Measurements from ENCODE around the gene PARP6.
"Not testable (repeated sequence)": the region's sequence is repeated elsewhere in the genome, so short reads cannot be mapped to it uniquely, and the experiment has no call there.

Gene PARP6

DNA sequence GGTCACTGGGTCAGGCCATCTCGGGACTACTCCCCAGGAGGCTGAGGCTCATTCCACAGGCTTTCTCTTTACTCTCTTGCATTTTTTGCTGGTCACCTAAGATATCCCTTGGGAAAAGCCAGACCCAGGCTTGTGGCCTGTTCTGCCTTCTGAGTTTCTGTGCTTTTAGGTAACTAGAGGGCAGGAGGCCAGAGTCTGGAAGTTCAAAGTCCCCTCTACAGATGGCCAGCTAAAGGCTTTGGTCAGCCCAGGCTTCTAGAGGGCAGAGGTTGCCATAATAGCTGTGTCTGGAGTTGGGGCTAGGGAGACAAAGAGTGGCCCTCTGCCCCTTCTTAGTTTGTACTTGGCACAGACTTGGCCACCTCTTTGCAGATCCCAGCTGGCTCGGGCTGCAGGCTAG, 8.4 kb upstream of the PARP6 start:
- no peak for DNase-seq

DNA sequence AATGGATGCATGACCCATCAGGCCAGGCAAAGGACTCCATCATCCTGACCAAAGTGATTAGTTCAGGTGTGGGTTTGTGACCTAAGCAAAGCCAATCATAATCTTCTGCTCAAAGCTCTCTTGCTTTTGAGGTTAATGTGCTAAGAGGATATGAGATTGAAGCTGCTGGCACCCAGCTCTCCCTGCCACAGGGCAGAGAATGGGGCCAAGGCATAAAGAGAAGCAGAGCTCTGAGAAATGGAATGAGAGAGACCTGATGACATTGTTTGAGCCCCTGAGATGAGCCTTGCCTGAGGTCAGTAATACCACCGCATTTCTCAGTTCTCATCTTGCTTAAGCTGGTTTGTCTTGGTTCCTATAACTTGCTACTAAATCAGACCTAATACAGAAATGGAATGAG, 6.4 kb upstream of the PARP6 start:
- no peak for DNase-seq

DNA sequence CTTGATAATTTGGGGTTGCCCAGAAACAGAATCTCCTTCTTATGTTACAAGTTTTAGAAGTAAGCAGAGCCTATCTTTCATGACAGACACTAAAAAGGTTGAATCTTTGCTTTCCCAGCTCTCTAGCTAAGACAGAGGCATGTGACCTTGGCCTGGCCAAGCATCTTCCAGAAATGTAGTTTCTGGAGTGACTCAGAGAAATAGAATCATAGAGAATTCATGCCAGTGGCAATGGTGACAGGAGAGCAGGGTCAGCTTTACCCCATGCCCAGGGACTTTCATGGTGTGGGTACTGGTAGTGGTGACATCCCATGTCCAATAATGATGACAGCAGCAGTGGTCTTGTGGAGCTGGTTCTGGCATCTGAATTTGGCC, 4.0 kb upstream of the PARP6 start:
- DNase-seq: no peak

DNA sequence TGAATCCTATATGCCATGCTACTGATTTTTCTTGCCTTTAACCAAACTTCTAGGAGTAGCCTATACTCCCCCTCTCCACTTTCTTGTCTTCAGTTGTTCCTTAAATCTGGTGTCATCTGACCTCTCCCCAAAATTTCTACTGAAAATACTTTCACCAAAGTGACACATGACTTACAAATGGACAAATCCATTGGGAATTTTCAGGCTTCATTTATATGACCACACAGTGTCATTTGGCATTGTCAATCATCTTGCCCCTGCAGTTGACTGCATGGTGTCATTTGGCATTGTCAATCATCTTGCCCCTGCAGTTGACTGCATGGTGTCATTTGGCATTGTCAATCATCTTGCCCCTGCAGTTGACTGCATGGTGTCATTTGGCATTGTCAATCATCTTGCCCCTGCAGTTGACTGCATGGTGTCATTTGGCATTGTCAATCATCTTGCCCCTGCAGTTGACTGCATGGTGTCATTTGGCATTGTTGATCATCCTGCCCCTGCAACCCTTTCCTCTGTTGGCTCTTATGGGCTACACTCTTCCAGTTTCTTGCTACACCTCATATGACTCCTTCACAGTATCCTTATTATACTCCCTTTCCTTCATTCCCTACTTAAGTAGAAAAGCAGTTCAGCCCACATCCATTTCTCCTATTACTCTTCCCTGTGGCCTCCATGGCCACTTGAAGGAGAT, 3.4 kb upstream of the PARP6 start:
- not testable (repeated sequence) for DNase-seq

DNA sequence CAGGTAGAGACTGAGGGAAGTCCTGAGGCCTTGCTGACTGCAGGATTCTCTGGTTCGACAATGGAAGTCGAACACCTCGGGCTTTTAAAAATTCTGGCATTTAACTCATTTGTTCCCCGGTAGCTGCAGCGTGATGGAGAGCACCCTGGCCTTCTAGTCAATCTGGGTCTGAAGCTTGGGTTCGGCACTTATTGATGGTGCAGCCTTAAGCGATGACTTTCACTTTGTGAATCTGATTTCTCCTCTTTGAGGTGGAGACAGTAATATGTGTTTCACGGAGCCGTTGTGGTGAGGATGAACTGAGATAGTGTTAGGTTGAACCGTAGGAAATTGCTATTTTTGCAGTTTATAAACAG, 621 bp upstream of the PARP6 start:
- DNase-seq: no peak

DNA sequence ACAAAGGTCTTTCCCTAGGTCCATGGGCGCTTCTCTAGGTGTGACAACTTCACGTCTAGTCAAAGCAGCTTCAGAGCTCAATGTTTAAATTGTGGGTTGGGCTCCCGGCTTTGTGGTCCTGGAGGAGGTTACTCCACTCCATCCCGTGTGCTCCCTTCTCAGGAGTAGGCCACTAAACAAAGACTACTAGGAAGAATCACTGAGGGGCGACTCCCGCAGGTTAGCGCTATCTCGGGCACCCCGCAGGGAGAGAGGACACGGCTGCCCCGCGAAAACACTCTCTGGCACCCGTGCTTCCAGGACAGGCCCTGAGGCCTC, 500 bp downstream of the PARP6 start:
- DNase-seq: no peak

DNA sequence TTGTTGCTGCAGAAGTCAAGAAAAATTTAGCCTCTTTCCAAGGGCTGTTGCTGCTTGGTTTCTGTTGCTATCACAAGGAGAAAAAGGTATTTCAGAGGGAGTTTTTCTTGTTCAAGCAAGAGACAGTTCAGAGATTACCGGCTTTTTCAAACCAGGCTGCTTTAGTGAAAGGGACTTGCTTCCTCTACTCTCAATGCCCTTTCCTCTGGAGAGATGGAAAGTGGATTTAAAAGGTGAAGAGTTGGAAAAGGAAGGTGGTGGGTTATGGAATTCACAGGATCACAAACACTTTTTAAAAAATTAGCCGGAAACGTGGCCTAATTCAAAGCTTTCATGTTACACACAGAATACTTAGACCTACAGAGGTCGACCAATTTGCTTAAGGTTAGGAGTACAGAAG, 1.1 kb downstream of the PARP6 start:
- DNase-seq: no peak

DNA sequence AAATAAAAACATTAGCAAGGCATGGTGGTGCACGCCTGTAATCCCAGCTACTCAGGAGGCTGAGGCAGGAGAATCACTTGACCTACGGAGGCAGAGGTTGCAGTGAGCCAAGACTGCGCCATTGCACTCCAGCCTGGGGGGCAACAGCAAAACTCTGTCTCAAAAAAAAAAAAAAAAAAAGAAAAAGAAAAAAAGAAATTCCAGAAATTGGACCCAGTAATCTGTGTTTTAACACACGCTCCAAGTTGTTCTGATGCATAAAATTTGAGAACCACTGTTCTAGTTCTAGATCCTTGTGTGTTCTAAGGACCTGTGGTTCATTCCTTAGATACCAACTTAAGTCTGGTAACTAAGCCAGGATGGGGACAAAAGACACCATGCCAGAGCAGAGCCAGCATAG, 2.6 kb downstream of the PARP6 start:
- no peak for DNase-seq

DNA sequence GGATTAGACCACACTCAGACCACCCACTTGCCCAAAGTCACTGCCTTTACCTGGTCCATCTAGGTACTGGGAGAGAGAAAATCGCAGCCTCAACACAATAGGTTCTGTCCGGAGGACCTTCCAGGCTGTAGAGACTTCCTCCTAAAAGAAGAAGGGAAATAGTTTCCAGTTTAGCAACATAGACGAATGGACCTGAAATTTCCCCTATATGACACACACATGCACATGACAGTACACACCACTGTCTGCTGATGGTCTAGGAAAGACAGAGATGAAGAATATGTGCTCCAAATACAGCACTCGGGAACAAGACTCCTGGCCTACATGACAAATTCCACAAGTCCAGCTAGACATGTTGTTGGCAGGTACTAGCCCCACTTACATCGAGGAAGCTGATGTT, 7.3 kb downstream of the PARP6 start:
- no peak for DNase-seq

DNA sequence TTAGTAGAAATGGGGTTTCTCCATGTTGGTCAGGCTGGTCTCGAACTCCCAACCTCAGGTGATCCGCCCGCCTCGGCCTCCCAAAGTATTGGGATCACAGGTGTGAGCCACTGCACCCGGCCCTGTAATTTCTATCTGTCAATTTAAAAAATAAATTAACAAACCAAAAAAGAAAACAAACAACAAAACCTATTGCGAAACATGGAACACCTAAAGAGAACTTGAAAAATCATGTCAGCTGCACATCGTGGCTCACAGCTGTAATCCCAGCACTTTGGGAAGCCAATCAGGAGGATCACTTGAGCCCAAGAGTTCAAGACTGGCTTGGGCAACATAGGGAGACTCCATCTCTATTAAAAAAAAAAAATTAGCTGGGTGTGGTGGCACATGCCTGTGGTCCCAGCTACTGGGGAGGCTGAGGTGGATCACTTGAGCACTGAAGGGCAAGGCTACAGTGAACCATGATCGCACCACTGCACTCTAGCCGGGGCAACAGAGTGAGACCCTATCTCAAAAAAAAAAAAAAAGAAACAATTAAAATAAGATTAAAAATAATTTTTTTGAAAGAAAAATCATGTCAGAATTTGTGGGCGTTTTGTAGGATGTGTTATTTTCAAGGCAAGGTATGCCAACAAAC, 19.6 kb downstream of the PARP6 start:
- DNase-seq: no peak

DNA sequence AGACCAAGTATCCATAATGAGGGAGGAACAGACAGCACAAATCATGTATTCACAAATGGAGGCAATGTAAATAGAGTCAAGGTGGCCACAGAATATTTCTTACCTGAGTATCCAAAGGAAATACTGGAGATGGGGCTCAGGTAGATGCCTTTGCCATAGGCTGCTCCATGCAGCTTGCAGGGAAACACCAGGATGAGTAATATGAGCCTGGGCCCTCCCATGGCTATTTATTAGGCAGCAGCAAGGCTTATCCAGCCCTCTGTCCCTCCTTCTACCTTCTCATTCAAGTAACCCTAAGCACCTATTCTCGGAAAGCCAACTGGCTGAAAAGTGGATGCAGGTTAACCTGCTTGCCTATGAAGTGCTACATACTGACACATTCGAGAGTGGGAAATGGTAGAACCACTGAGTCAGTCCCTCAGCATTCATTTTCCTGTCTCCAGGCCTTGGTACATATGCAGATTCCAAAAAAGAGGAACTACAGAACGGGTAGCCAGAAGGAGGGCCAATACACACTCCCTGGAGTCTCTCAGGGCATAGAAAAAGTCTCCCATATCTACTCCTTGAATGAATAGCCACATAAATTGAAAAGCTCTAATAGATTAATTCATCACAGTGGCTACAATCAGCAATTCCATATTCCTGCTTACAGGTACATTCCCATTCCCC, 23.1 kb downstream of the PARP6 start:
- DNase-seq: no peak

DNA sequence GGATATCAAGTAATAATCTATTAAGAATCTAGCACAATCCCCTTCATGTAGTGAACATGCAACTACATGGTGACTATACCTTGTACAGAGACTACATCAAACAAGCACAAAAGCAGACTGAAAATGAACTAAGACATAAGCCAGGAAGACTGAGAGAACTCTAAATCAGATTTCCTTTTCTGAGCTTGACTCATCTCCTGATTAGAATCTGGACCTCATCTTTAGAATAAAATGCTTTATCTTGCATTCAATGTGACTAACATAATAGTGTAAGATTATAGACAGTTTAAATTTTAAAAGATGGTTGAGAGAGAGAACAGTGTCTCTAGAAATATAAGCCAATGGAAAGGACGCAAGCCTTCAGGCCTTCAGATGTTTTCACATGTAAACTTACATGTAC, 23.8 kb downstream of the PARP6 start:
- DNase-seq: no peak

DNA sequence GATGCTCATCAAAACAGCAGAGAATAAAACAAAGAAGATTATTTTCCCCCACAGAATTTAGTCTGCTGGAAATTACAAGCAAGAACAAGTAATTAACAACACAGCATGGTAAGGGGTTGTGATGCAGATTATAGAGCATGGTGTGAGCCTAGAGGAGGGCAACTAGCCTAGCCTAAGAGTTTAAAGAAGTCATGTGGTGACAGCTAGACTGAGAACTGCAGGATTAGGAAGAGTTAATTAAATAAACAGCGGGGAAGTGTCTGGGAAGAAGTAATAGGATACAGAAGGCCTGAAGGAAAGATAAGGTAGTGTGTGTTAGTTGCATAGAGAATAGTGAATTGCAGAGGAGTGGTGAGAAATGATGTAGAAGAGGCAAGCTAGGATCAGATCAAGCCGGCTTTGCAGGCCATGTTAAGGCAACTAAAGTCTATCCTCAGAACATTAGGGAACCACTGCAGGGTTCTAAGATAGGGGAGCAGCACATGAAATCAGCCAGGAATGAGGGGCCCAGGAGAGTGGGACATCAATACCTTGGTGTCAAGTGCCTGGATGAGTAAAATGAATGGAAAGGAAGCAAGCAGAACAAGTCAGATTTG, 29.5 kb downstream of the PARP6 start:
- no peak for DNase-seq

DNA sequence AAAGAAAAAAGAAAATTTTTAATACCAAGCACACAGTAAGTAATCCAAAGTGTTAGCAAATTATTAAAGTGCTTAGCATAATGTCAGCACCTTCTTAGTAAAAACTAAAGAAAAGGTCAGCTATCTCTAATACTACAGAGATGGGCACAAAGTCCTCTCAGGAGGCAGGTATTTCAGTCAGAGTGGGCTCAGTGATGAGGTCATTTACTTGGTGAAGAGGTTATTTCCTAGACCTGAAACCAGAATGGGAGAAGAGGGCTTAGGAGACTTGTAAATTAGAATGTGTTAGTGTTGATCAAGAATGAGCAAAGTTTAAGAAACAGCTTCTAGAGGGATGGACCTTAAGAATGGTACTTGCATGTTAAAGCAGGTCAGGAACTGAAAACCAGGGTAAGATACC, 32.7 kb downstream of the PARP6 start:
- DNase-seq: no peak

DNA sequence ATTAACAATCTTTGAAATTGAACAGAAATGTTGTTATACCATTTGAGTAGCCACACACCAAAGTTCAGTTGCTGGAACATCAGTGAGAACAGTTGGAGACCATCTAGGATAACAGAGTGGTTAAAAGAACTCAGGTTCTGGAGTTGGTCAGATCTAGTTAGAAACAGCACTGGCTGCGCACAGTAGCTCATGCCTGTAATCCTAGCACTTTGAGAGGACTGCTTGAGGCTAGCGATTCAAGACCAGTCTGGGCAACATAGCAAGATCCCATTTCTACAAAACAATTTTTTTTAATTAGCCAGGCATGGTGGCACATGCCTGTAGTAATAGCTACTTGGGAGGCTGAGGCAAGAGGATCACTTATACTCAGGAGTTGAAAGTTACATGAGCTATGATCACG, 33.8 kb downstream of the PARP6 start:
- DNase-seq: no peak

DNA sequence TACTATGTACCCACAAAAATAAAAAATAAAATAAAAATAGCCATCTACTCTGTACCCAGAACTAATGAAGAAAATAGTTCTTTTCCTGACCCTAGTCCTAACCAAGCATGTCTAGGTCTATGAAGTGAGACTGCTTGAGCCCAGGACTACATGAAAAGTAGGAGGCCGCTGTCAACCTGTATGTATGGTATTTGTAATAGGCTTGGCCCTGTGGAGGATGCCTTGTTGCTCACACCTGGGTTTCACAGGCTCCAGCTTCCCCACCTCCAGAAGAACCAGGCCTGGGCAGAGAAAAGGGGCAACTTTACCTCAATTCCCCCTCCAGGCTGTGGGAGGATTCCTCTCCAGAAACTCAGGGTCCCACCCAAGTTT, 34.5 kb downstream of the PARP6 start:
- DNase-seq: no peak

DNA sequence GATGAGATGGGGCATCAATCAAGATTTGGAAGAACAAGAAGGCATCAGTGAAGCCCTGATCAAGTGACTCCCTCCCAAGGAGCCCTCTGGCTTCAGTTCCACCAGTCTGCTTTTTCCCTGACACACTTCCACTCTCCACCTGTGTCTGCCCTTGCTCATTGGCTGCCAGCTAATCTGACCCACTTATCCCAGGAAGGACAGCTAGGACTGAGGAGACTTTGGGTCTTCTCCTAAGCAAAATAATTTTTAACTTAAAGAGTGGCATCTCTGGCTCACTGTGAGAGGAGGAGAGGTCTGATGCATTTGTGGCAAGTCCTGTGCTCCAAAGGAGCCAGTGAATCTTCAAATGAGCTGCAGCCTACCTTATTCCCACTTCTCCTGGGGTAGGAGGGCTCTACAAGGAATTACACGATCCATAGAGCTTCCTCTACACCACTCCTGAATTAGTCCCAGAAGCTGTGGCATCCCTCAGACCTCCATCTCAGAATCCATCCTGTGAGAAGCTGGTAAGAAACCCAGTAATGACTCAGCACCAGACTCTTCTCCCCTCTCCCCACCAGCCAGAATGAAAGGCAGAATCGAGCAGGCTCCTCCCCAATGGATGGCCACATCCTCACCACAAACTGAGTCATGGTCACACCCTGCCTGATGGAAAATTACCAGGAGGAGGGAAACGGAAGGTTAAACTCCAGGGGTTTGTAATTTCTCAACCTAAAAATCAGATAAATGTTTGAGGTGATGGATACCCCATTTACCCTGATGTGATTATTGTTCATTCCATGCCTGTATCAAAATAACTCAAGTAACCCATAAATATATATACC, 35.1 kb downstream of the PARP6 start:
- peak; percentile 90 for DNase-seq

DNA sequence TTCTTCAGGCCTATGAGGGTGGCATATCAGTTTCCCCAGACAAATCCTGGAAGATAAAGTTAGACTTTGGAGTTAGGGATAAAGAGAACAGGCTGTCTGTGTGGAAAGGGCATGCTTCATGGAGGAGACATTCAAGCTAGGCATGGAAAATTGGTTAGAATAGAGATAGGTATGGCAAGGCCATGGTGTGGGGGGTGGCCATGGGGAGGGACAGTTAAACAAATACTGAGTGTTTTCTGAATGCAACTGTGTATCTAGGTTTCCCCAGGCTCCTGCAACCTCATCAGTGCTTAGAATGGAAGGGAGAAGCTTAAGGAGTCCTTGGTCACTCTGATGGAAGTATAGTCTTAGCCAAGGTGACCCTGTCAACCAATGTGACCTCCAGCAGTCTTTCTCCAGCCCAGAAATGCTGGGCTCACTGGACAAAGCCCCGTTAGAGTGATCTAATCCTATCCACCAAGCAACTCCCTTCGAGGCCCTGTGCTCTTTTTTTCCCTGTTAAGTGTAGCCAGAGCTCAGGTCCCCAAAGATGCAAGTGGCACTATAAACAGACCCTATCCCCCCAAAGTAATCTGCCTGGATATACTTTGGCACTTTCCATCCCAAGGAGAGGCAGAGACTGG, 35.9 kb downstream of the PARP6 start:
- DNase-seq: no peak

DNA sequence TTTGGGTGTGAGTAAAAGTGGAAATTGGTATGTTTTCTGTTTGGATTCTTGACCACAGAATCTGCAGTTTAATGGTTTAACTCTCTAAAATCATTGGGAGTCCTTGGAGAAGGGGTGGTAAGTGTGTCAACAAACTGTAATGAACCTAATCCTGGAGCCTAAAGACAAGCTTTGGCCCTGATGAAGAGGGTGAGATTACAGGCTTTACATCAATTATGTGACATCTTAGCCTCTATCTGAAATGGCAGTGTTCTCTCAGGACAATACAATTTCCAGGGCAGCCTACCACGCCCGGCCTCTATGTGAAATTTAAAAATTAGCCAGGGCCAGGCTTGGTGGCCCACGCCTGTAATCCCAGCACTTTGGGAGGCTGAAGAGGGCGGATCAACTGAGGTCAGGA, 37.1 kb downstream of the PARP6 start:
- no peak for DNase-seq

DNA sequence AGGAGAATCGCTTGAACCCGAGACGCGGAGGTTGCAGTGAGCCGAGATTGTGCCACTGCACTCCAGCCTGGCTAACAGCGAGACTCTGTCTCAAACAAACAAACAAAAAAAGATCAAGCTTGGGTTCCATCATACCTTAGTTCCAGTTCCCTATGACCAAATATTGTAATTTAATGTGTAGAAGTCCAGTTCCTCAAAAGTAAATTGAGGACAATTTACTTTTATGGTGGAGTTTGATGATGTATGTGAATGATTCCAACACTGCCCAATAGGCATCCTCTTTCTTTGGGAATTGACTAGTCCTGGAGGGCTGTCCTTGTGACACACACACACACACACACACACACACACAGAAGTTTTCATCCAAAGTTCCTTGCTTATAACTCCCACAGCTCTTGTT, 38.6 kb downstream of the PARP6 start:
- no peak for DNase-seq

DNA sequence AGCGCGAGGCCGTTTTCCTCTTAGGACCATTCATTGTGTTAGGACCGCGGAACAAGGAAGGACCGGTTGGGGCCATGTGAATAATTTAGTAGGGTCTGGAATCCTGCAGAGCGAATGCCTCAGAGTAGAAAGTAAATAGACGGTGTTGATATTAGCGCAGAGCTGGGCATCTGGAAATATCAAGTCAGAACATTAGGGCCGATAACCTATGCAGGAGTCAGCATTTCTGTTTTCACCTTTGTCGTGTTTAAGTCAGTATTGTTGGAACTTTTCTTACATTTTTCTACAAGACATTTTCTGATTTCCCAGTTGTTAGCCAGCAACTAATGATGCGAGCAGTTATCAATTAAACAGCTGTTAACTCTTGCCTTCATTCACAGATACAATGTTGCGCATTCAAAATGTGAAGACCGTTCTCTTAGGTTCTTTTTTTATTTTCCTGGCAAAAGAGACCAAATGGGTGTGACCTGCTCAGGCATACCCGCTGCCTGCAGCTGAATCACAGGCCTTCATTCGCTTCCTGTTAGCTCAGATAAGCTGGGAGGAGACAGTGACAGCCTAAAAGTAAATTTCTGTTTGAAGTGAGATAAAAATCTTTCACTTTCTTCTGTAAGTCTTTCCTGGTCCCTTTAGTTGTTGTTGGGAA, 40.4 kb downstream of the PARP6 start:
- no peak for DNase-seq

DNA sequence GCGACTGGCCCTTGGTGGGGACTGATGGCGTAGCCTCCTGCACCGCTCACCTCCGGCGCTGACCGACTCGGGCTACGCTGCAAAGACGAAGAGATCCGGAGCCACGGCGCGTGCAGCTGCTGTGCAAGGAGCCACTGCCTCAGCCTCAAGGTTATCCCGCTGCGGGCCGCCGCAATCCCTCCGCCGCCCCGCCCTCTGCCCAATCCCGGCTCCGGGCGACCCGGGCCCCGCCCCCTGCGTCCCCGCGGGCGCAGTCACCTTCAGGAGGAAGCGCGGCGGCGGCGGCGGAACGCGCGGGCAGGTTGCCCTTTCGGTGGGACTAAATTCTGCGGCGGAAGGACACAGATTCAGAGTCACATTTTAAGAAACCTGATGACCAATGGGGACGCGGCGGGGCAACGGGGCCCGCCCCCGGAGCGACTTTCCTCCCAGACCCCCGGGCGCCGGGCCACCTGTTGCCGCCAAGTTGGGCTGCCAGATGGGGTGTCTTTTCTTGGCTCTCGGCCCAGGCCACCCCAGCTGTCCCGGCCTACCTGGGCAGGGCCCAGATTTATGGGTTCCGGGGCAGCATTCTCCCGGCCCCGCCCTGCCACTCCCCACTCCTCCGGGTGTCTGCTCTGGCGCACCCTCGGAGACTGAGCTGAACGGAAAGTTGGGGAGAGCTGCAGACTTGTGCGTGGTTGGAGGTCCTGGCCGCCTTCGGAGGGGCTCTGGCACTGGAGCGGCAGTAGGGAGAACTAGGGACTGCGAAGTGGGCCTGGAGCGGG, 41.1 kb downstream of the PARP6 start, which contains the start of gene PKM:
PKM (minus strand) TSS at position 125 of the 767 bp plus-strand sequence. CDS start 12,093 bp downstream, outside the sequence.
- peak; percentile 96 for DNase-seq
